Cerebellar nuclear complex (tissue), 1 donor: ENCODE measurements around the gene HOXB9.

Experiments used
- DNase-seq, 2 experiments: peaks; one replicate each; lab custom pipeline; 2025; lab: John Stamatoyannopoulos, UW

The HOXB9 gene

GRCh38 chr17:48596000-48596734 is 30.0 kb downstream of the HOXB9 start:
- no peak for DNase-seq

- no peak for DNase-seq
Measured at GRCh38 chr17:48595278-48595999, 30.7 kb downstream of the HOXB9 start.

GRCh38 chr17:48594538-48595277 is 31.4 kb downstream of the HOXB9 start:
- no peak for DNase-seq

- DNase-seq = no peak
Measured at GRCh38 chr17:48593840-48594537, 32.2 kb downstream of the HOXB9 start.

- DNase-seq = no peak
Measured at GRCh38 chr17:48593126-48593829, 32.9 kb downstream of the HOXB9 start, which contains the start of gene HOXB5. TSS of gene HOXB5 (minus strand) at chr17:48593779. CDS start at chr17:48593682, 97 bp downstream.

- no peak for DNase-seq
Measured at GRCh38 chr17:48592577-48592976, 33.6 kb downstream of the HOXB9 start.

- no peak for DNase-seq
Measured at GRCh38 chr17:48592057-48592514, 34.1 kb downstream of the HOXB9 start.

GRCh38 chr17:48591255-48592056 is 34.7 kb downstream of the HOXB9 start:
- no peak for DNase-seq

GRCh38 chr17:48590607-48591161 is 35.5 kb downstream of the HOXB9 start:
- DNase-seq = no peak

- DNase-seq = no peak
Measured at GRCh38 chr17:48589831-48590606, 36.1 kb downstream of the HOXB9 start, which contains the start of gene HOXB3. TSS of gene HOXB3 (minus strand) at chr17:48590241. CDS start at chr17:48552474, 37,767 bp downstream.

GRCh38 chr17:48589060-48589830 is 36.9 kb downstream of the HOXB9 start:
- no peak for DNase-seq

- DNase-seq = no peak
Measured at GRCh38 chr17:48588528-48588927, 37.6 kb downstream of the HOXB9 start.

GRCh38 chr17:48588074-48588415 is 38.1 kb downstream of the HOXB9 start:
- no peak for DNase-seq

- DNase-seq = no peak
Measured at GRCh38 chr17:48587276-48588073, 38.7 kb downstream of the HOXB9 start.

GRCh38 chr17:48586355-48587258 is 39.6 kb downstream of the HOXB9 start:
- no peak for DNase-seq

GRCh38 chr17:48584223-48584741 is 41.9 kb downstream of the HOXB9 start:
- DNase-seq = no peak
